Sciatic nerve (tissue), 2 donors: Measurements from ENCODE around the gene KCTD15. TPM values are rescaled to one million over a fixed set of nuclear protein-coding genes. Genes with fewer than 3 reads are reported as not detected.

Experiments used
- ATAC-seq: fragments of 200-7000 bp; cut with Tn5 transposase; one replicate; pipeline ENCODE4 v1.9.1; 2020; ENCODE audit warnings: mild to moderate bottlenecking, moderate library complexity
- DNase-seq: peaks from one replicate; pipeline ENCODE4 v3.0.0-alpha.2; 2020; ENCODE audit warnings: low spot score
- intact Hi-C: fragments of 100-400 bp; cut with DNase I; formaldehyde crosslinking; loops from one replicate; pipeline ENCODE4 v1.14.2; 2022
- total RNA-seq: library from RNA; stranded (reverse); fragmentation: NEBNext Ultra II Directional; extraction: Animal tissue kit (Norgen Biotek cat#: 25700); gene quantifications from one replicate; pipeline ENCODE4 v1.2.1, GENCODE V29; 2021
- donor health status: DM: no; HTN: no; CAD: no.
- donor health status: DM: no; HTN: no; CAD: no.

The KCTD15 gene
- total RNA-seq, 1 donor from 2014 or later, result 20.4 TPM

GRCh38 chr19:33828266-33829075, 31.8 kb downstream of the KCTD15 start:
- ATAC-seq (no peak), DNase-seq (no peak)
- intact Hi-C loops, result no loop called here

GRCh38 chr19:33830264-33830663, 33.6 kb downstream of the KCTD15 start:
- no peak for ATAC-seq
- intact Hi-C loops, result loop anchor here (5.0 kb wide), 1 partner anchor 352 kb away; no protein-coding TSS in a partner anchor
- no peak for DNase-seq

GRCh38 chr19:33831825-33832224, 35.2 kb downstream of the KCTD15 start:
- ATAC-seq (no peak), DNase-seq (no peak)
- intact Hi-C loops, result loop anchor here (5.0 kb wide), 1 partner anchor 350 kb away; no protein-coding TSS in a partner anchor

GRCh38 chr19:33832633-33833032, 36.0 kb downstream of the KCTD15 start:
- ATAC-seq (no peak), DNase-seq (no peak)
- intact Hi-C loops, result loop anchor here (5.0 kb wide), 1 partner anchor 350 kb away; no protein-coding TSS in a partner anchor

GRCh38 chr19:33840382-33840781, 43.7 kb downstream of the KCTD15 start:
- DNase-seq, result no peak
- intact Hi-C loops, result no loop called here
- no peak for ATAC-seq

GRCh38 chr19:33840783-33841182, 44.1 kb downstream of the KCTD15 start:
- intact Hi-C loops, result no loop called here
- DNase-seq, result no peak
- no peak for ATAC-seq

GRCh38 chr19:33841685-33842084, 45.0 kb downstream of the KCTD15 start:
- DNase-seq, result no peak
- ATAC-seq, result no peak
- intact Hi-C loops, result no loop called here

- intact Hi-C loops, result no loop called here
- no peak for DNase-seq
- ATAC-seq, result no peak
These were observed 47.8 kb downstream of the KCTD15 start for GRCh38 chr19:33844478-33844877.

GRCh38 chr19:33845498-33845897, 48.8 kb downstream of the KCTD15 start:
- ATAC-seq (no peak), DNase-seq (no peak)
- intact Hi-C loops, result no loop called here

- no peak for DNase-seq
- no peak for ATAC-seq
- intact Hi-C loops, result no loop called here
These were observed 53.0 kb downstream of the KCTD15 start for GRCh38 chr19:33849551-33850147.

- no peak for DNase-seq
- intact Hi-C loops, result no loop called here
- no peak for ATAC-seq
These were observed 62.3 kb downstream of the KCTD15 start for GRCh38 chr19:33859016-33859415.

GRCh38 chr19:33860312-33861090, 63.8 kb downstream of the KCTD15 start:
- DNase-seq, result no peak
- intact Hi-C loops, result no loop called here
- no peak for ATAC-seq

GRCh38 chr19:33861950-33862349, 65.3 kb downstream of the KCTD15 start:
- intact Hi-C loops, result no loop called here
- no peak for ATAC-seq

GRCh38 chr19:33862981-33863380, 66.3 kb downstream of the KCTD15 start:
- intact Hi-C loops, result no loop called here
- ATAC-seq, result no peak
- no peak for DNase-seq

More at GRCh38 chr19:33861950-33862349, 65.3 kb downstream of the KCTD15 start:
- DNase-seq, result no peak

- ATAC-seq (no peak), DNase-seq (no peak)
- intact Hi-C loops, result no loop called here
These were observed 66.8 kb downstream of the KCTD15 start for GRCh38 chr19:33863436-33863835.

GRCh38 chr19:33864311-33864850, 67.7 kb downstream of the KCTD15 start:
- ATAC-seq (no peak), DNase-seq (no peak)
- intact Hi-C loops, result no loop called here

- DNase-seq (no peak), ATAC-seq (no peak)
- intact Hi-C loops, result no loop called here
These were observed 68.6 kb downstream of the KCTD15 start for GRCh38 chr19:33865306-33865705.
